Dermis lymphatic vessel endothelial cell (primary cell): ENCODE measurements around the gene SERPINA5. TPM values are rescaled to one million over a fixed set of nuclear protein-coding genes. Genes with fewer than 3 reads are reported as not detected.

ENCODE experiments used
- total RNA-seq: library from RNA; depleted of rRNA; stranded (reverse); fragments of >200 nt; gene quantifications from 2 replicates; pipeline ENCODE4 v1.2.1, GENCODE V29; 2014

SERPINA5 gene, protein sequence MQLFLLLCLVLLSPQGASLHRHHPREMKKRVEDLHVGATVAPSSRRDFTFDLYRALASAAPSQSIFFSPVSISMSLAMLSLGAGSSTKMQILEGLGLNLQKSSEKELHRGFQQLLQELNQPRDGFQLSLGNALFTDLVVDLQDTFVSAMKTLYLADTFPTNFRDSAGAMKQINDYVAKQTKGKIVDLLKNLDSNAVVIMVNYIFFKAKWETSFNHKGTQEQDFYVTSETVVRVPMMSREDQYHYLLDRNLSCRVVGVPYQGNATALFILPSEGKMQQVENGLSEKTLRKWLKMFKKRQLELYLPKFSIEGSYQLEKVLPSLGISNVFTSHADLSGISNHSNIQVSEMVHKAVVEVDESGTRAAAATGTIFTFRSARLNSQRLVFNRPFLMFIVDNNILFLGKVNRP
- total RNA-seq = 0.17 TPM in 1 of 2 replicates, not detected in the other

DNA sequence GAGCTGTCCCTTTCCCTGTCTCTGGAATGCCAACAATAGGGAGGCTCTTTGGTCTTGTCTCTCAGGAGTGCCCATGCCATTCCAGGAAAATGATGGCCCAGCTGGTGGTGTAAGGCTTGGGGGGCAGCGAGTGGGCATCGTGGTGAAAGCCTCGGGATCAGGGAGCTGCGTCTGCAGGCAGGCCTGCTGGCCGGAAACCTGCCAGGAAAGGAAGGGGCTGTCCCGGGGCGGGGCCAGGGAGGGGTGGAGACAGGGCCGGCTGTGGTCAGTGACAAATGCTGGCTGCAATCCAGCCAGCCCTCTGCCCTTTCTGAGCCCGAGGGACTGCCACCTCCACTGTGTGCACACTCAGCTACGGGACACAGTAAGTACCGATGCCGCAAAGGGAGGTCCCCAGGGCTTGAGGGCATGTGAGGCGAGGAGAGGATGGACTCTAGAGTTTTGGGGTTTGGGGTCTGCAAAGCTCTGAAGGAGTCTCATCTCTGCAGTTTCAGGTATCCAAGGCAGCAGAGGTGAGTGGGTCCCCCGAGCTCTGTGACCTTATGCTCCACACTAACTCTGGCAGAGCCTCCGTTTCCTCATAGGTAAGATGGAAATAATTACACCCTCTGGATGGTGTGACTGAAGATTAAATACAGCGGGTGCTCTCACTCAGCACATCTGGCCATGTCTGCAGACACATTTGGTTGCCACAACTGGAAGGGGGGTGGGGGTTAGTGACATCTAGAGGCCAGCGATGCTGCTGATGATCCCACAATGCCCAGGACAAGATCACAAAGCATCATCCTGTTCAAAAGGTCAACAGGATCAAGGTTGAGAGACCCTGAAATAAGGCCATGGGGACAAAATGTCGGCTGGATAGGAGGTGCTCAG lies at the start of gene SERPINA5:
Gene SERPINA5 (plus strand): TSS at position 300 of the 873 bp plus-strand sequence. CDS start 5,937 bp downstream, outside the sequence.

DNA sequence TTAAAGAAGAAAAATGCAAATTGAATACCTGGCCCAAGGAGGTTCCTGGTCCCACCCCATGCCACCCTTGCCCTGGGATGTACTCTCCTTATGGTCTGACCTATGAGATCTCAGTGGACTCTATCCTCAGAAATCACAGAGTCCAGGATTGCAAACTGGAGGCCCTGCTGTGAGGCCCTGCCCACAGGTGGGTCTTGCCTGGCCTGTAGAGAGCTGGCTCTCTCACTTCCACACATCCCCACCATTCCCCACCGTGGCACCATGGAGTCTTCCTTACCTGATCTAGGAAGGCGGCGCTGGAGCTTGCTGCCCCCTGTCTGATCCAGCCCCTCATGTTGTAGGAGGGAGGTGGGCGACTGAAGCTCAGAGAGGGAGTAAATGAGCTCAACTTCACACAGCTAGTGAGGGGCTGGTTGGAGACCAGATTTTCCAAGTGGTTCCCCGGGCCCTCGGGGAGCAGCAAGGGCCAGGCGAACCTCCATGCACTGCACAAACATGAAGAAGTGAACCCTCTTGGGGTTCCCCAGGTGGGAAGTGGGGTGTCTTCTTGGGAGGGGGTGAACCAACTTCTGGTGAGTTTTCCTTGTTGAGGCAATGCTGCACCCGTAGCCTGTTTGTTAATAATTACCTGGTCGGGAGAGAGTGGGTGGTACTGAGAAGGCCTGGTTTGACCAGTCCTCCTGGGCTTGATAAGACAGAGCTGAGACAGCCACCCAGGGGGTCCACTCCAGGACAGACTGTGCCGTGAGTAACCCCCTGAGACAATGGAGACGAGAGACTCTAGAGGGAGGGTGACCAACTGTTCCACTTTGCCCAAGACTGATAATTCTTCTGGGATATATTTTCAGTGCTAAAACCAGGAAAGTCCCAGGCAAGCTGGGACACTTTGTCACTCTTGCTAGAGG lies 20.2 kb upstream of the SERPINA5 start, which contains the start of gene SERPINA4:
Gene SERPINA4 (plus strand): TSS at position 692 of the 905 bp plus-strand sequence. CDS start 2,041 bp downstream, outside the sequence.

DNA sequence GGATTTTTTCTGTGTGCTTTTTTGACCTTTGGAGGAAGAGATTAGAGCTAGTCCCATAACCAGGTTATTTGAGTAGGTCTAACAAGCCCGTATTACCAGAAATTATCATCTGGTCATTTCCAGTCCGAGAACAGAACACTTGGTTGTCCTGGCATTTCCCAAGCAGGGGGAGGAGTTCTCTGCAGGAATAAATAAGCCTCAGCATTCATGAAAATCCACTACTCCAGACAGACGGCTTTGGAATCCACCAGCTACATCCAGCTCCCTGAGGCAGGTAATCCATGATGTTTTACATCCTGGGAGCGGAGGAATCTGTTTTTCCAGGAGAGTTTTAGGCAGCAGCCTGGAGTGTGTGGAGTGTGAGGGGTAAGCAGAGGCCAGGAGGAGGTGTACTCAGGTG lies 30.9 kb downstream of the SERPINA5 start, which contains the start of gene SERPINA3:
Gene SERPINA3 (plus strand): TSS at position 218 of the 400 bp plus-strand sequence. CDS start 2,051 bp downstream, outside the sequence.

Other genes starting within 250 kb of the SERPINA5 start
- not detected in 2 replicates for gene SERPINA2, start 214.7 kb upstream of the SERPINA5 start, total RNA-seq
- not detected in 2 replicates for gene SERPINA1, start 192.8 kb upstream of the SERPINA5 start, total RNA-seq
- not detected in 2 replicates for gene SERPINA11, start 128.6 kb upstream of the SERPINA5 start, total RNA-seq
- not detected in 2 replicates for gene SERPINA9, start 105.2 kb upstream of the SERPINA5 start, total RNA-seq
- not detected in 2 replicates for gene SERPINA12, start 72.0 kb upstream of the SERPINA5 start, total RNA-seq
- not detected in 2 replicates for gene SERPINA4, start 20.0 kb upstream of the SERPINA5 start, total RNA-seq
- not detected in 2 replicates for gene SERPINA3, start 31.0 kb downstream of the SERPINA5 start, total RNA-seq
- gene GSC, start 188.7 kb downstream of the SERPINA5 start, total RNA-seq = not detected in 2 replicates